Tibial nerve (tissue), 4 donors: ENCODE data around the gene GPC3.

Source experiments
- EP300 ChIP-seq, 2 donors: sonication (generic); formaldehyde crosslinking; IDR thresholded peaks; one replicate each; pipeline ENCODE4 v1.6.1; 2017; ENCODE audit warnings: antibody characterized with exemption in 2 of 2, mild to moderate bottlenecking in 1 of 2
- POLR2A ChIP-seq, 2 donors: fragments of 450-650 bp; IDR thresholded peaks; one replicate each; pipeline ENCODE4 v1.6.1; 2017; ENCODE audit warnings: antibody characterized with exemption in 2 of 2, mild to moderate bottlenecking in 2 of 2, moderate library complexity in 2 of 2
- TF ChIP-seq, protein P1 (sequence below), 5 experiments: fragments of 200-600 bp in 3 of 5; fragments of 450-650 bp in 2 of 5; sonication (generic) in 3 of 5; IDR thresholded peaks; one replicate each; pipeline ENCODE4 v1.5.1; 2016 to 2019; ENCODE audit warnings: antibody characterized with exemption in 5 of 5, mild to moderate bottlenecking in 3 of 5, moderate library complexity in 2 of 5

DNA sequence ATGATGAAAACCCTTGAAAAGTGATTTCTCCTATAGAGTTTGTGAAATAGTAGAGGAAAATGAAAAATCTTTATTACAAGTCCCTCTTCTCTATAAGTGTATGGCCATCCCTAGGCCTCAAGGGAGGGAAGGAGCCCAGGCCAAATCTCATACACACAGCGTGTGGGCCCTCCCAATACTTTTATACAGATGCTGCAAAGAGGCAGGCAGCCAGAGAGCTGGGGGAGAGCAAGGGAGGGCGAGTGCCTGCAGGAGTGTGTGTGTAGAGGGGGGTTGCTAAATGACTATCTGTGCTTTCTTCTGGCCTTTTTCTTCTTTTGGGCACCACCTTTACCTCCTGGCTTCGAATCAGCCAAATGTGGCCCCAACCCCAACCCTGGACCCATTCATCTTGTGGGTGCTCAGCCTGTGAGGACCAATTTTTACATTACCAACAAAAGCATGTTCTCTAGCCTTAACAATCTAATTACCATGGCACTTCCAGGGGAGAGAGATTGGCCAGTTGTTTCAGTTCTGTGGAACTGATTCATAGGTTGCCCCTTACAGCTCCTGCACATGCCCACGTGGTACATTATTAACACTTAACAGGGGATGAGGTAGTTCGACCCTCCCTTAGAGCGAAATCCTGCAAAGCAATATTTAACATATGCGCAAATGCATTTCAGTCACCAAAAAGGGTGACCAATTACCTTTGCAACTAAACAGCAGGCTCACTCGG is 2.0 kb downstream of the GPC3 start:
- TF ChIP-seq, protein P1, sequence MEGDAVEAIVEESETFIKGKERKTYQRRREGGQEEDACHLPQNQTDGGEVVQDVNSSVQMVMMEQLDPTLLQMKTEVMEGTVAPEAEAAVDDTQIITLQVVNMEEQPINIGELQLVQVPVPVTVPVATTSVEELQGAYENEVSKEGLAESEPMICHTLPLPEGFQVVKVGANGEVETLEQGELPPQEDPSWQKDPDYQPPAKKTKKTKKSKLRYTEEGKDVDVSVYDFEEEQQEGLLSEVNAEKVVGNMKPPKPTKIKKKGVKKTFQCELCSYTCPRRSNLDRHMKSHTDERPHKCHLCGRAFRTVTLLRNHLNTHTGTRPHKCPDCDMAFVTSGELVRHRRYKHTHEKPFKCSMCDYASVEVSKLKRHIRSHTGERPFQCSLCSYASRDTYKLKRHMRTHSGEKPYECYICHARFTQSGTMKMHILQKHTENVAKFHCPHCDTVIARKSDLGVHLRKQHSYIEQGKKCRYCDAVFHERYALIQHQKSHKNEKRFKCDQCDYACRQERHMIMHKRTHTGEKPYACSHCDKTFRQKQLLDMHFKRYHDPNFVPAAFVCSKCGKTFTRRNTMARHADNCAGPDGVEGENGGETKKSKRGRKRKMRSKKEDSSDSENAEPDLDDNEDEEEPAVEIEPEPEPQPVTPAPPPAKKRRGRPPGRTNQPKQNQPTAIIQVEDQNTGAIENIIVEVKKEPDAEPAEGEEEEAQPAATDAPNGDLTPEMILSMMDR (IDR thresholded peaks at IDR 0.05): no peak
- TF ChIP-seq POLR2A (IDR thresholded peaks at IDR 0.05) (no peak), EP300 (IDR thresholded peaks at IDR 0.05) (no peak)
